Spleen (tissue), 7 donors: ENCODE data around the gene PRKAB1.

Experiments
- CTCF ChIP-seq, 11 experiments: fragments of 200-600 bp in 7 of 11; fragments of 450-650 bp in 4 of 11; sonication (generic) in 4 of 11; IDR thresholded peaks in 8 of 11; conservative IDR thresholded peaks in 3 of 11; 1 replicate in 7 of 11; 2 replicates in 4 of 11; pipeline versions ENCODE4 v1.4.0 to v1.8.0; 2016 to 2021; ENCODE audit warnings: antibody characterized with exemption in 11 of 11, inconsistent platforms in 4 of 11, mild to moderate bottlenecking in 1 of 11
- POLR2A ChIP-seq, 3 donors: fragments of 450-650 bp; IDR thresholded peaks; one replicate each; pipeline ENCODE4 v1.5.1; 2017; ENCODE audit warnings: antibody characterized with exemption in 3 of 3, mild to moderate bottlenecking in 1 of 3
- donor health status: DM: no; HTN: no; CAD: no; lungs with moderate emphysema.
- donor health status: DM: no; HTN: no; CAD: no.
- donor health status: DM: no; HTN: no; CAD: no.

GRCh38 chr12:119678459-119678858 is 10.5 kb downstream of the PRKAB1 start:
- TF ChIP-seq CTCF (IDR thresholded peaks at IDR 0.05 in 8 of 11, conservative IDR thresholded peaks at IDR 0.05 in 3 of 11) (no peak), POLR2A (IDR thresholded peaks at IDR 0.05) (no peak)
